SK-N-SH (cell line): Measurements from ENCODE around the gene ABCA7. TPM values are rescaled to one million over a fixed set of nuclear protein-coding genes. Genes with fewer than 3 reads are reported as not detected.

Source experiments
- CTCF ChIA-PET: fragments of 300-600, 350-600 bp; formaldehyde crosslinking; extraction: SDS; loops from one replicate; lab custom pipeline; 2021; lab: Yijun Ruan, JAX
- POLR2A ChIA-PET: fragments of 350-600 bp; sonication (Branson Sonifier 250); formaldehyde crosslinking; extraction: SDS; loops from one replicate; lab custom pipeline; 2020; ENCODE audit warnings: antibody characterized with exemption, inconsistent platforms; lab: Yijun Ruan, JAX
- DNase-seq: peaks from one replicate; pipeline ENCODE4 v3.0.0; 2012
- H2AFZ ChIP-seq: fragments of 200-600 bp; sonication (generic); 2 replicates; pipeline ENCODE4 v1.8.1; 2016; ENCODE audit warnings: antibody characterized with exemption, mild to moderate bottlenecking, low read depth
- H3F3A ChIP-seq: fragments of 200-600 bp; sonication (generic); replicated peaks from 2 replicates; pipeline ENCODE3; 2016; ENCODE audit warnings: antibody characterized with exemption, mild to moderate bottlenecking; ENCODE audit not compliant: insufficient read depth
- H3K27ac ChIP-seq, 2 experiments: fragments of 200-500 bp in 1 of 2; fragments of 200-600 bp in 1 of 2; sonication (Bioruptor generic) in 1 of 2; sonication (generic), shearing (Covaris generic) in 1 of 2; 2 replicates each; pipeline versions ENCODE4 v1.5.1 to v1.6.1; 2014 to 2016; ENCODE audit warnings: low read depth in 2 of 2, inconsistent platforms in 1 of 2, low read length in 1 of 2, mild to moderate bottlenecking in 1 of 2, mixed read lengths in 1 of 2
- H3K27me3 ChIP-seq: fragments of 200-600 bp; sonication (generic), shearing (Covaris generic); 2 replicates; pipeline ENCODE4 v1.6.1; 2016; ENCODE audit warnings: mixed run types; ENCODE audit not compliant: insufficient read depth
- H3K36me3 ChIP-seq, 2 experiments: fragments of 200-500 bp in 1 of 2; fragments of 200-600 bp in 1 of 2; sonication (Bioruptor generic) in 1 of 2; sonication (generic) in 1 of 2; replicated peaks in 1 of 2; 2 replicates each; pipeline versions ENCODE3 to v1.5.1; 2014 to 2016; ENCODE audit warnings: low read length in 1 of 2, mild to moderate bottlenecking in 1 of 2; ENCODE audit not compliant: insufficient read depth in 2 of 2, control insufficient read depth in 1 of 2
- H3K4me1 ChIP-seq, 2 experiments: fragments of 200-500 bp in 1 of 2; fragments of 200-600 bp in 1 of 2; sonication (Bioruptor generic) in 1 of 2; sonication (generic), shearing (Covaris generic) in 1 of 2; 2 replicates each; pipeline versions ENCODE4 v1.5.1 to v1.6.1; 2014 to 2016; ENCODE audit warnings: low read depth in 1 of 2, low read length in 1 of 2, mixed run types in 1 of 2; ENCODE audit not compliant: insufficient read depth in 2 of 2, control insufficient read depth in 1 of 2
- H3K4me2 ChIP-seq: fragments of 200-600 bp; sonication (generic), shearing (Covaris generic); 2 replicates; pipeline ENCODE4 v1.6.1; 2017; ENCODE audit warnings: mixed run types
- H3K4me3 ChIP-seq, 2 experiments: fragments of 200-500 bp in 1 of 2; fragments of 200-600 bp in 1 of 2; sonication (Bioruptor generic) in 1 of 2; sonication (generic), shearing (Covaris generic) in 1 of 2; 2 replicates each; pipeline versions ENCODE4 v1.5.1 to v1.8.1; 2014 to 2016; ENCODE audit warnings: low read depth in 2 of 2, inconsistent platforms in 1 of 2, low read length in 1 of 2, mild to moderate bottlenecking in 1 of 2, mixed read lengths in 1 of 2, moderate library complexity in 1 of 2
- H3K79me2 ChIP-seq: fragments of 200-600 bp; sonication (generic); 2 replicates; pipeline ENCODE4 v1.8.1; 2017; ENCODE audit warnings: mild to moderate bottlenecking; ENCODE audit not compliant: insufficient read depth
- H3K9ac ChIP-seq: fragments of 200-600 bp; sonication (generic); 2 replicates; pipeline ENCODE4 v1.6.1; 2017; ENCODE audit warnings: mixed run types
- H3K9me2 ChIP-seq: fragments of 200-600 bp; sonication (generic); 2 replicates; pipeline ENCODE4 v1.6.1; 2017; ENCODE audit warnings: mixed run types
- H3K9me3 ChIP-seq: fragments of 200-600 bp; sonication (generic); 2 replicates; pipeline ENCODE4 v1.6.1; 2017; ENCODE audit warnings: mixed run types, mild to moderate bottlenecking, moderate library complexity
- H4K20me1 ChIP-seq: fragments of 200-600 bp; sonication (generic); 2 replicates; pipeline ENCODE4 v1.6.1; 2017; ENCODE audit warnings: mild to moderate bottlenecking, mixed run types; ENCODE audit not compliant: insufficient read depth
- CTCF ChIP-seq: fragments of 200-600 bp; sonication (generic); IDR thresholded peaks from 2 replicates; pipeline ENCODE4 v1.6.1; 2017; ENCODE audit warnings: antibody characterized with exemption, mild to moderate bottlenecking, moderate library complexity
- ELF1 ChIP-seq: IDR thresholded peaks from 2 replicates; pipeline ENCODE4 v1.4.0; 2012
- FOSL2 ChIP-seq: IDR thresholded peaks from 2 replicates; pipeline ENCODE4 v1.4.0; 2012; ENCODE audit warnings: low read depth, mild to moderate bottlenecking, moderate library complexity, borderline replicate concordance
- GATA2 ChIP-seq: sonication (generic); formaldehyde crosslinking; IDR thresholded peaks from 2 replicates; pipeline ENCODE4 v1.5.0; 2020; ENCODE audit warnings: mild to moderate bottlenecking, missing genetic modification reagents
- IRF3 ChIP-seq: fragments of 150-350 bp; IDR thresholded peaks from 2 replicates; pipeline ENCODE4 v1.6.1; 2016; ENCODE audit warnings: mild to moderate bottlenecking, low read depth, low read length
- MAX ChIP-seq: IDR thresholded peaks from 2 replicates; pipeline ENCODE4 v1.4.0; 2012; ENCODE audit warnings: low read depth
- POLR2AphosphoS5 ChIP-seq: IDR thresholded peaks from 2 replicates; pipeline ENCODE4 v1.6.1; 2012; ENCODE audit warnings: low read depth, low read length
- RAD21 ChIP-seq: IDR thresholded peaks from 2 replicates; pipeline ENCODE4 v1.6.1; 2012; ENCODE audit warnings: mild to moderate bottlenecking, low read length
- RCOR1 ChIP-seq: fragments of 150-350 bp; IDR thresholded peaks from 2 replicates; pipeline ENCODE4 v1.6.1; 2017; ENCODE audit warnings: antibody characterized with exemption, low read length
- RXRA ChIP-seq: IDR thresholded peaks from 2 replicates; pipeline ENCODE4 v1.4.0; 2012; ENCODE audit warnings: low read depth, mild to moderate bottlenecking, borderline replicate concordance
- SIN3A ChIP-seq: IDR thresholded peaks from 2 replicates; pipeline ENCODE4 v1.6.1; 2012; ENCODE audit warnings: low read depth, mild to moderate bottlenecking, low read length, moderate library complexity, borderline replicate concordance
- SMC3 ChIP-seq: IDR thresholded peaks from 2 replicates; pipeline ENCODE4 v1.6.1; 2012; ENCODE audit warnings: low read depth, low read length, improper control_type of control experiment
- TAF1 ChIP-seq: IDR thresholded peaks from 2 replicates; pipeline ENCODE4 v1.6.1; 2012; ENCODE audit warnings: low read depth, mild to moderate bottlenecking, low read length, moderate library complexity, borderline replicate concordance
- TCF12 ChIP-seq: IDR thresholded peaks from 2 replicates; pipeline ENCODE4 v1.4.0; 2012
- TEAD4 ChIP-seq: IDR thresholded peaks from 2 replicates; pipeline ENCODE4 v1.4.0; 2012; ENCODE audit warnings: mild to moderate bottlenecking, borderline replicate concordance; ENCODE audit not compliant: insufficient read depth
- YY1 ChIP-seq: IDR thresholded peaks from 2 replicates; pipeline ENCODE4 v1.4.0; 2012; ENCODE audit warnings: low read depth, mild to moderate bottlenecking
- WGBS: methylation state at CpG from one replicate; pipeline ENCODE4 v1.1.6; 2017; ENCODE audit warnings: low lambda C conversion rate; 5-methylcytosine and 5-hydroxymethylcytosine counted together
- polyA plus RNA-seq, 3 experiments: library from polyadenylated mRNA; depleted of rRNA; stranded (reverse); fragments of >200 nt; gene quantifications; 2 replicates each; pipeline ENCODE4 v1.2.3, GENCODE V29; 2012

Gene ABCA7
- polyA plus RNA-seq, 1 of the 3 experiments (the other 2 are of a cell fraction), result 7.8 TPM

GRCh38 chr19:1025960-1026782 is 13.7 kb upstream of the ABCA7 start, which contains the start of gene CNN2:
TSS of gene CNN2 (plus strand) at chr19:1026608. CDS start at chr19:1026662, 54 bp downstream.
- H3K27ac ChIP-seq, result peak within 1 kb of the TSS; percentile 81 to 84
- peak within 1 kb of the TSS; percentile 99 for H3K4me2 ChIP-seq
- peaks cover 7 to 8% of the 10 kb centered on the region in 2 experiments for H3K36me3 ChIP-seq
- 28% methylated on average over 5 of the region's 63 CpGs for WGBS
- H3K9ac ChIP-seq, result peak within 1 kb of the TSS; percentile 86
- H3K9me3 ChIP-seq, result no peaks in the 10 kb centered on the region
- ChIA-PET POLR2A (interaction anchor here (0.5 to 1.2 kb wide), 2 partner anchors 18 to 215 kb away, joined by 3 to 4 read pairs; partner anchors contain the start of gene ATP5F1D), CTCF (interaction anchor here (0.9 to 2.7 kb wide), 4 partner anchors 55 to 218 kb away, joined by 3 to 11 read pairs (median 4); no protein-coding TSS in a partner anchor)
- peak within 1 kb of the TSS; percentile 76 to 97 for H3K4me3 ChIP-seq
- TF ChIP-seq TEAD4 (peak; percentile 65; the same call in 1 of the 2 replicates), POLR2AphosphoS5 (peak; percentile 73), YY1 (no peak), SMC3 (0 out of 2 replicates have a peak, but pooled peaks have one; percentile 7), ELF1 (0 out of 2 replicates have a peak, but pooled peaks have one; percentile 21), CTCF (no peak), RCOR1 (no peak), MAX (peak; percentile 13; the same call in 1 of the 2 replicates), RXRA (no peak), TAF1 (peak; percentile 46; the same call in 1 of the 2 replicates)
- H3K27me3 ChIP-seq, result no peaks in the 10 kb centered on the region
- peaks cover 23% of the 10 kb centered on the region for H4K20me1 ChIP-seq
- H3K79me2 ChIP-seq, result peaks cover 44% of the 10 kb centered on the region
- peak; percentile 87 for DNase-seq
- peaks cover 0 to 14% of the 10 kb centered on the region in 2 experiments; a peak in 1 of 4 replicates for H3K4me1 ChIP-seq
- H3K9me2 ChIP-seq, result no peaks in the 10 kb centered on the region
- peaks cover 40% of the 10 kb centered on the region for H3F3A ChIP-seq
- H2AFZ ChIP-seq, result peak within 1 kb of the TSS; percentile 95

- peaks cover 8 to 13% of the 10 kb centered on the region in 2 experiments for H3K36me3 ChIP-seq
- H3K27ac ChIP-seq, result peak overlapping the region; percentile 81 to 84
- H2AFZ ChIP-seq, result no peak overlapping the region; the same call in 1 of the 2 replicates
- peaks cover 28% of the 10 kb centered on the region for H4K20me1 ChIP-seq
- H3K4me3 ChIP-seq, result peak overlapping the region; percentile 76 to 97
- CTCF ChIA-PET, result interaction anchor here (0.9 to 2.7 kb wide), 6 partner anchors 38 to 217 kb away, joined by 3 to 11 read pairs (median 6); no protein-coding TSS in a partner anchor
- no peak for DNase-seq
- no peaks in the 10 kb centered on the region for H3K9me2 ChIP-seq
- no peaks in the 10 kb centered on the region for H3K27me3 ChIP-seq
- 2% methylated on average over 20 of the region's 36 CpGs for WGBS
- no peaks in the 10 kb centered on the region for H3K9me3 ChIP-seq
- peaks cover 52% of the 10 kb centered on the region for H3K79me2 ChIP-seq
- no peak for TF ChIP-seq GATA2
- no peak for TF ChIP-seq RAD21
- TF ChIP-seq FOSL2, result no peak
- TF ChIP-seq TCF12, result 0 out of 2 replicates have a peak, but pooled peaks have one; percentile 17
- TF ChIP-seq IRF3, result no peak
- no peak for TF ChIP-seq SIN3A
- no peak for TF ChIP-seq SMC3
- 0 out of 2 replicates have a peak, but pooled peaks have one; percentile 1 for TF ChIP-seq MAX
- H3K9ac ChIP-seq, result peak overlapping the region; percentile 86
- H3K4me1 ChIP-seq, result peaks cover 0 to 14% of the 10 kb centered on the region in 2 experiments; a peak in 1 of 4 replicates
- H3K4me2 ChIP-seq, result peak overlapping the region; percentile 99
- POLR2A ChIA-PET, result interaction anchor here (0.5 to 0.8 kb wide), 2 partner anchors 14 to 17 kb away, joined by 3 to 4 read pairs; no protein-coding TSS in a partner anchor
- peaks cover 35% of the 10 kb centered on the region for H3F3A ChIP-seq
These were observed 12.9 kb upstream of the ABCA7 start for GRCh38 chr19:1026783-1027649.
